B cell (primary cell): ENCODE results near the gene USP1. TPM values are rescaled to one million over a fixed set of nuclear protein-coding genes. Genes with fewer than 3 reads are reported as not detected.

Experiments
- ATAC-seq: fragments of 200-7000 bp; cut with Tn5 transposase; one replicate; pipeline ENCODE4 v1.10.0; 2021; ENCODE audit warnings: low read depth, mild to moderate bottlenecking, moderate number of reproducible peaks, moderate library complexity
- CTCF ChIA-PET: fragments of 350-600 bp; sonication (Branson Sonifier 250); formaldehyde crosslinking; loops from one replicate; lab custom pipeline; 2021; ENCODE audit warnings: antibody characterized with exemption, inconsistent platforms; lab: Charles Lee
- POLR2A ChIA-PET: fragments of 350-600 bp; sonication (Branson Sonifier 250); formaldehyde crosslinking; loops from one replicate; lab custom pipeline; 2021; ENCODE audit warnings: antibody characterized with exemption; lab: Charles Lee
- DNase-seq: peaks from one replicate; pipeline ENCODE4 v3.0.0; 2013
- H2AFZ ChIP-seq: 2 replicates; pipeline ENCODE4 v1.6.1; 2012; ENCODE audit warnings: mild to moderate bottlenecking, low read depth, low read length; ENCODE audit not compliant: insufficient read depth, poor library complexity, severe bottlenecking
- H3K27ac ChIP-seq, 2 donors: 1 replicate in 1 of 2; 2 replicates in 1 of 2; pipeline ENCODE4 v1.5.1; 2012 to 2013; ENCODE audit warnings: low read length in 2 of 2, mild to moderate bottlenecking in 2 of 2, moderate library complexity in 1 of 2
- H3K27me3 ChIP-seq, 4 experiments: fragments of 200-600 bp in 1 of 4; sonication (generic) in 1 of 4; replicated peaks in 1 of 4; 1 replicate in 2 of 4; 2 replicates in 2 of 4; pipeline versions ENCODE4 v1.6.1 to v1.7.0; 2013 to 2016; ENCODE audit warnings: low read length in 3 of 4, mild to moderate bottlenecking in 2 of 4, mixed read lengths in 1 of 4, moderate library complexity in 1 of 4; ENCODE audit not compliant: insufficient read depth in 4 of 4, control insufficient read depth in 3 of 4; ENCODE audit errors: control extremely low read depth in 1 of 4
- H3K36me3 ChIP-seq, 2 experiments: replicated peaks in 1 of 2; 1 replicate in 1 of 2; 2 replicates in 1 of 2; pipeline versions ENCODE4 v1.6.1 to v1.7.1; 2013; ENCODE audit warnings: low read length in 1 of 2; ENCODE audit not compliant: insufficient read depth in 2 of 2, control insufficient read depth in 1 of 2; ENCODE audit errors: control extremely low read depth in 1 of 2, extremely low read depth in 1 of 2
- H3K4me1 ChIP-seq, 2 donors: fragments of 200-600 bp in 1 of 2; sonication (generic) in 1 of 2; 1 replicate in 1 of 2; 2 replicates in 1 of 2; pipeline versions ENCODE4 v1.5.1 to v1.6.1; 2013 to 2017; ENCODE audit warnings: low read length in 2 of 2; ENCODE audit not compliant: control insufficient read depth in 2 of 2, insufficient read depth in 2 of 2
- H3K4me2 ChIP-seq: replicated peaks from 2 replicates; pipeline ENCODE3; 2012; ENCODE audit warnings: mild to moderate bottlenecking, low read depth, low read length; ENCODE audit not compliant: poor library complexity, severe bottlenecking
- H3K4me3 ChIP-seq, 5 experiments: fragments of 200-600 bp in 1 of 5; sonication (generic) in 1 of 5; 1 replicate in 3 of 5; 2 replicates in 2 of 5; pipeline versions ENCODE4 v1.5.1 to v1.7.0; 2011 to 2016; ENCODE audit warnings: low read length in 4 of 5, mild to moderate bottlenecking in 4 of 5, low read depth in 2 of 5, control low read depth in 1 of 5, moderate library complexity in 1 of 5; ENCODE audit not compliant: insufficient read depth in 1 of 5; ENCODE audit errors: control extremely low read depth in 1 of 5, extremely low read depth in 1 of 5
- H3K79me2 ChIP-seq: fragments of 200-600 bp; sonication (generic); one replicate; pipeline ENCODE4 v1.6.0; 2016; ENCODE audit warnings: low read length; ENCODE audit not compliant: control insufficient read depth, insufficient read depth
- H3K9ac ChIP-seq: fragments of 200-600 bp; sonication (generic); 2 replicates; pipeline ENCODE4 v1.6.1; 2017; ENCODE audit warnings: mild to moderate bottlenecking, low read length, moderate library complexity
- H3K9me3 ChIP-seq, 3 donors: one replicate each; pipeline versions ENCODE4 v1.6.1 to v1.7.1; 2013; ENCODE audit warnings: low read length in 2 of 3; ENCODE audit not compliant: control insufficient read depth in 2 of 3, insufficient read depth in 1 of 3; ENCODE audit errors: control extremely low read depth in 1 of 3
- H4K20me1 ChIP-seq: 2 replicates; pipeline ENCODE4 v1.6.0; 2012; ENCODE audit warnings: mild to moderate bottlenecking, low read length; ENCODE audit not compliant: insufficient read depth, control insufficient read depth, poor library complexity, severe bottlenecking
- H3K27ac Mint-ChIP-seq: one replicate; pipeline ENCODE4 v1.8.0; 2021; ENCODE audit warnings: mixed read lengths
- H3K27me3 Mint-ChIP-seq: one replicate; pipeline ENCODE4 v1.8.0; 2021; ENCODE audit warnings: mixed read lengths
- H3K4me1 Mint-ChIP-seq: one replicate; pipeline ENCODE4 v1.8.0; 2021; ENCODE audit warnings: mixed read lengths
- H3K4me3 Mint-ChIP-seq: one replicate; pipeline ENCODE4 v1.8.0; 2021; ENCODE audit warnings: mixed read lengths
- H3K9me3 Mint-ChIP-seq: one replicate; pipeline ENCODE4 v1.8.0; 2022; ENCODE audit warnings: mixed read lengths; ENCODE audit not compliant: insufficient read depth
- CTCF ChIP-seq: fragments of 200-600 bp; IDR thresholded peaks from one replicate; pipeline ENCODE4 v1.8.0; 2022; ENCODE audit warnings: antibody characterized with exemption, mild to moderate bottlenecking
- EZH2 ChIP-seq: IDR thresholded peaks from 2 replicates; pipeline ENCODE4 v1.6.1; 2012; ENCODE audit warnings: borderline replicate concordance, low read depth, mild to moderate bottlenecking, moderate library complexity, low read length; ENCODE audit not compliant: insufficient read depth, poor library complexity, severe bottlenecking
- WGBS: methylation state at CpG from one replicate; pipeline ENCODE4 v1.1.5; 2013; ENCODE audit warnings: missing lambda C conversion rate; ENCODE audit not compliant: insufficient coverage; 5-methylcytosine and 5-hydroxymethylcytosine counted together
- intact Hi-C: fragments of 100-400 bp; cut with micrococcal nuclease; formaldehyde crosslinking; loops from one replicate; pipeline ENCODE4 v1.10.0; 2022
- polyA plus RNA-seq: library from polyadenylated mRNA; depleted of rRNA; stranded (reverse); fragments of >200 nt; gene quantifications from 2 replicates; pipeline ENCODE4 v1.2.3, GENCODE V29; 2012
- total RNA-seq, 2 donors: library from RNA; stranded (reverse); fragments of 120-200 nt in 1 of 2; gene quantifications; 1 replicate in 1 of 2; 2 replicates in 1 of 2; pipeline versions ENCODE4 v1.2.3 to v1.2.4, GENCODE V29; 2013 to 2022

USP1 gene
- total and polyA plus RNA-seq, 2 donors (not counting 1 experiment from before 2014, with no cell fraction given): 6.1 to 32.7 TPM

- no peak overlapping the region for H3K4me3 Mint-ChIP-seq
- Histone ChIP-seq H3K9me3 (no peaks in the 10 kb centered on the region), H3K4me1 (no peaks in the 10 kb centered on the region), H3K9ac (no peak overlapping the region), H3K4me2 (no peak overlapping the region), H2AFZ (no peak overlapping the region), H3K79me2 (no peaks in the 10 kb centered on the region), H3K36me3 (no peaks in the 10 kb centered on the region), H4K20me1 (no peaks in the 10 kb centered on the region), H3K4me3 (no peak overlapping the region), H3K27me3 (no peaks in the 10 kb centered on the region), H3K27ac (no peak overlapping the region)
- no peak for DNase-seq
- TF ChIP-seq CTCF (no peak), EZH2 (no peak)
- no peak overlapping the region for H3K27ac Mint-ChIP-seq
- ATAC-seq: no peak
- POLR2A ChIA-PET: no interaction called here
- whole genome bisulfite sequencing: no CpG with 5 or more reads among the region's 4 CpGs
- no peaks in the 10 kb centered on the region for H3K4me1 Mint-ChIP-seq
- intact Hi-C loops: no loop called here
- H3K27me3 Mint-ChIP-seq: no peaks in the 10 kb centered on the region
- no peaks in the 10 kb centered on the region for H3K9me3 Mint-ChIP-seq
- CTCF ChIA-PET: no interaction called here
Observed at GRCh38 chr1:62428351-62428750, 8.5 kb upstream of the USP1 start.

- no peaks in the 10 kb centered on the region for H3K36me3 ChIP-seq
- no peaks in the 10 kb centered on the region for H3K27me3 Mint-ChIP-seq
- H3K27ac Mint-ChIP-seq: no peak overlapping the region
- H3K79me2 ChIP-seq: no peaks in the 10 kb centered on the region
- no peaks in the 10 kb centered on the region for H3K9me3 Mint-ChIP-seq
- no peaks in the 10 kb centered on the region for H3K27me3 ChIP-seq
- H3K9me3 ChIP-seq: no peaks in the 10 kb centered on the region
- no peak overlapping the region for H3K4me2 ChIP-seq
- no CpG with 5 or more reads among the region's 2 CpGs for WGBS
- no peaks in the 10 kb centered on the region for H3K4me1 ChIP-seq
- no peak overlapping the region for H3K4me3 Mint-ChIP-seq
- H4K20me1 ChIP-seq: no peaks in the 10 kb centered on the region
- no peak overlapping the region for H2AFZ ChIP-seq
- no peak overlapping the region for H3K4me3 ChIP-seq
- H3K4me1 Mint-ChIP-seq: peaks cover 6% of the 10 kb centered on the region
- no peak overlapping the region for H3K9ac ChIP-seq
- no peak for ATAC-seq
- no peak for DNase-seq
- TF ChIP-seq CTCF: no peak
- ChIA-PET CTCF (no interaction called here), POLR2A (no interaction called here)
- intact Hi-C loops: no loop called here
- H3K27ac ChIP-seq: no peak overlapping the region
Observed at GRCh38 chr1:62429581-62429980, 7.3 kb upstream of the USP1 start.
